ENCODE results near the gene CEP85. TPM values are rescaled to one million over a fixed set of nuclear protein-coding genes. Genes with fewer than 3 reads are reported as not detected.

Gene CEP85
- total RNA-seq, 1 experiment from 2014 or later = 19.7 TPM

GRCh38 chr1:26203642-26204318 lies 30.2 kb upstream of the CEP85 start:
- BruUV-seq (replicated peaks) = no TSS peak
- no peaks in the 10 kb centered on the region for H3K27me3 Mint-ChIP-seq (ENCODE audit: insufficient read depth, unreplicated experiment)
- DNase-seq = no peak
- CTCF ChIA-PET = interaction anchor here (1.6 kb wide), 1 partner anchor 30 kb away, joined by 4 read pairs; the partner anchor contains the start of gene CEP85
- H3K36me3 Mint-ChIP-seq (ENCODE audit: insufficient read depth, unreplicated experiment) = no peaks in the 10 kb centered on the region
- TF ChIP-seq, protein P1, sequence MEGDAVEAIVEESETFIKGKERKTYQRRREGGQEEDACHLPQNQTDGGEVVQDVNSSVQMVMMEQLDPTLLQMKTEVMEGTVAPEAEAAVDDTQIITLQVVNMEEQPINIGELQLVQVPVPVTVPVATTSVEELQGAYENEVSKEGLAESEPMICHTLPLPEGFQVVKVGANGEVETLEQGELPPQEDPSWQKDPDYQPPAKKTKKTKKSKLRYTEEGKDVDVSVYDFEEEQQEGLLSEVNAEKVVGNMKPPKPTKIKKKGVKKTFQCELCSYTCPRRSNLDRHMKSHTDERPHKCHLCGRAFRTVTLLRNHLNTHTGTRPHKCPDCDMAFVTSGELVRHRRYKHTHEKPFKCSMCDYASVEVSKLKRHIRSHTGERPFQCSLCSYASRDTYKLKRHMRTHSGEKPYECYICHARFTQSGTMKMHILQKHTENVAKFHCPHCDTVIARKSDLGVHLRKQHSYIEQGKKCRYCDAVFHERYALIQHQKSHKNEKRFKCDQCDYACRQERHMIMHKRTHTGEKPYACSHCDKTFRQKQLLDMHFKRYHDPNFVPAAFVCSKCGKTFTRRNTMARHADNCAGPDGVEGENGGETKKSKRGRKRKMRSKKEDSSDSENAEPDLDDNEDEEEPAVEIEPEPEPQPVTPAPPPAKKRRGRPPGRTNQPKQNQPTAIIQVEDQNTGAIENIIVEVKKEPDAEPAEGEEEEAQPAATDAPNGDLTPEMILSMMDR (IDR thresholded peaks at IDR 0.05; ENCODE audit: insufficient read depth in 1 of 2, low read depth in 1 of 2, low read length in 1 of 2, severe bottlenecking in 1 of 2, unreplicated experiment in 1 of 2) = no peak
- intact Hi-C loops (cut with micrococcal nuclease; ENCODE audit: unreplicated experiment) = no loop called here
- Histone ChIP-seq H3K27me3 (replicated peaks; ENCODE audit: control insufficient read depth, insufficient read depth, low read length) (no peaks in the 10 kb centered on the region), H3K36me3 (ENCODE audit: control insufficient read depth, insufficient read depth, low read length) (no peaks in the 10 kb centered on the region), H3K9me3 (no peaks in the 10 kb centered on the region), H3K4me1 (no peaks in the 10 kb centered on the region), H3K4me3 (ENCODE audit: low read depth, low read length) (no peak overlapping the region)
- POLR2A ChIA-PET = no interaction called here
- no peaks in the 10 kb centered on the region for H3K4me1 Mint-ChIP-seq (ENCODE audit: low read depth, unreplicated experiment)
- H3K27ac Mint-ChIP-seq (ENCODE audit: unreplicated experiment) = no peak overlapping the region
- H3K4me3 Mint-ChIP-seq (ENCODE audit: unreplicated experiment) = no peak overlapping the region
- no peaks in the 10 kb centered on the region for H3K9me3 Mint-ChIP-seq (ENCODE audit: unreplicated experiment)

DNA sequence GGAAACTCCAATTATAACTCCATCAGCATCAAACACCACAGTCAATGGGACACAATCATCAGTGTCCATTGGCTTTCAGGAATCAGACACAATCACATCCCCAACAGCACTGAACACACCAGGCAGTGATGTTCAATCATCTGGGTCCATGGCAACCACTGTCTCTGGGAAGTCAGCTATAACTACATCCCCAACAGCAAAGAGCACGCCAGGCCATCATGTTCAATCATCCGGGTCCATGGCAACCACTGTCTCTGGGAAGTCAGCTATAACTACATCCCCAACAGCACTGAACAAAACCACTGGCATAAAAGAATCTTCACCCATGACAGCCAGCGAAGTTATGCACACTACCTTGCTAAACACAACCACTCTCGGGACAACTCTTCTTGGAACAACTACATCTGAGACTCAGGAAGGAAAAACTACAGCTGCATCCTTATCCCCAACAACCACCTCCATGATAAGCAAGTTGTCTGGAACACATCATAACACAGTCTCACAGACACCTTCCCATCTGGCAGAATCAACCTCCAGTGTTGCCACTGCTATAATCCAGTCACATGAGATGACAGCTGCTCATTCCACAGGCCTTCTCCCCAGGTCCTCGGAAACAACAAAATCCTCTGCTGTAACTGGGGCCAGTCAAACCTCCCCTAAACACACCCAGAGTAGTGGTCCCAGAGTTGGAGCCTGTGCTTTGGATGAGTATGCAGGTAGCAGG lies 23.7 kb upstream of the CEP85 start:
- DNase-seq = no peak
- H3K27me3 Mint-ChIP-seq (ENCODE audit: insufficient read depth, unreplicated experiment) = peaks cover 5% of the 10 kb centered on the region
- POLR2A ChIA-PET = no interaction called here
- H3K4me3 Mint-ChIP-seq (ENCODE audit: unreplicated experiment) = no peak overlapping the region
- BruUV-seq (replicated peaks) = no TSS peak
- H3K36me3 ChIP-seq (ENCODE audit: control insufficient read depth, insufficient read depth, low read length) = no peaks in the 10 kb centered on the region
- H3K4me1 ChIP-seq = no peaks in the 10 kb centered on the region
- no peaks in the 10 kb centered on the region for H3K27me3 ChIP-seq (replicated peaks; ENCODE audit: control insufficient read depth, insufficient read depth, low read length)
- intact Hi-C loops (cut with micrococcal nuclease; ENCODE audit: unreplicated experiment) = no loop called here
- CTCF ChIA-PET = no interaction called here
- no peak overlapping the region for H3K4me3 ChIP-seq (ENCODE audit: low read depth, low read length)
- H3K27ac Mint-ChIP-seq (ENCODE audit: unreplicated experiment) = no peak overlapping the region
- no peaks in the 10 kb centered on the region for H3K9me3 Mint-ChIP-seq (ENCODE audit: unreplicated experiment)
- H3K4me1 Mint-ChIP-seq (ENCODE audit: low read depth, unreplicated experiment) = no peaks in the 10 kb centered on the region
- no peaks in the 10 kb centered on the region for H3K36me3 Mint-ChIP-seq (ENCODE audit: insufficient read depth, unreplicated experiment)
- TF ChIP-seq, protein P1 (IDR thresholded peaks at IDR 0.05; ENCODE audit: insufficient read depth in 1 of 2, low read depth in 1 of 2, low read length in 1 of 2, severe bottlenecking in 1 of 2, unreplicated experiment in 1 of 2) = no peak
- no peaks in the 10 kb centered on the region for H3K9me3 ChIP-seq

GRCh38 chr1:26212726-26213125 lies 21.3 kb upstream of the CEP85 start:
- ChIA-PET CTCF (no interaction called here), POLR2A (no interaction called here)
- Histone ChIP-seq H3K4me3 (ENCODE audit: low read depth, low read length) (no peak overlapping the region), H3K4me1 (no peaks in the 10 kb centered on the region), H3K9me3 (no peaks in the 10 kb centered on the region), H3K36me3 (ENCODE audit: control insufficient read depth, insufficient read depth, low read length) (no peaks in the 10 kb centered on the region), H3K27me3 (replicated peaks; ENCODE audit: control insufficient read depth, insufficient read depth, low read length) (no peaks in the 10 kb centered on the region)
- H3K4me1 Mint-ChIP-seq (ENCODE audit: low read depth, unreplicated experiment) = no peaks in the 10 kb centered on the region
- no peak overlapping the region for H3K27ac Mint-ChIP-seq (ENCODE audit: unreplicated experiment)
- no TSS peak for BruUV-seq (replicated peaks)
- no peak overlapping the region for H3K4me3 Mint-ChIP-seq (ENCODE audit: unreplicated experiment)
- TF ChIP-seq, protein P1 (IDR thresholded peaks at IDR 0.05; ENCODE audit: insufficient read depth in 1 of 2, low read depth in 1 of 2, low read length in 1 of 2, severe bottlenecking in 1 of 2, unreplicated experiment in 1 of 2) = no peak
- peaks cover 5% of the 10 kb centered on the region for H3K27me3 Mint-ChIP-seq (ENCODE audit: insufficient read depth, unreplicated experiment)
- no peak for DNase-seq
- intact Hi-C loops (cut with micrococcal nuclease; ENCODE audit: unreplicated experiment) = no loop called here
- no peaks in the 10 kb centered on the region for H3K9me3 Mint-ChIP-seq (ENCODE audit: unreplicated experiment)
- no peaks in the 10 kb centered on the region for H3K36me3 Mint-ChIP-seq (ENCODE audit: insufficient read depth, unreplicated experiment)

Measured in Caco-2 (cell line).